Neural crest cell (in vitro differentiated cells): ENCODE data around the gene KLK3. TPM values are rescaled to one million over a fixed set of nuclear protein-coding genes. Genes with fewer than 3 reads are reported as not detected.

Source experiments
- DNase-seq: peaks from one replicate; pipeline ENCODE4 v3.0.0; 2021; ENCODE audit warnings: low read depth, mixed read lengths, low spot score
- H3K27ac Mint-ChIP-seq: one replicate; pipeline ENCODE4 v1.8.0; 2021; ENCODE audit warnings: mild to moderate bottlenecking, mixed read lengths; ENCODE audit not compliant: unreplicated experiment
- H3K27me3 Mint-ChIP-seq: 2 replicates; pipeline ENCODE4 v1.8.0; 2021; ENCODE audit warnings: low read depth, mild to moderate bottlenecking, mixed read lengths
- H3K36me3 Mint-ChIP-seq: 2 replicates; pipeline ENCODE4 v1.8.0; 2021; ENCODE audit warnings: low read depth, mild to moderate bottlenecking, mixed read lengths
- H3K4me1 Mint-ChIP-seq: 2 replicates; pipeline ENCODE4 v1.8.0; 2021; ENCODE audit warnings: mixed read lengths
- H3K4me3 Mint-ChIP-seq: one replicate; pipeline ENCODE4 v1.8.0; 2021; ENCODE audit warnings: mild to moderate bottlenecking, mixed read lengths
- H3K9me3 Mint-ChIP-seq: 2 replicates; pipeline ENCODE4 v1.8.0; 2021; ENCODE audit warnings: mixed read lengths
- total RNA-seq: library from RNA; stranded (reverse); gene quantifications from 2 replicates; pipeline ENCODE4 v1.2.1, GENCODE V29; 2021
- TF ChIP-seq, protein P1 (sequence below): fragments of 200-600 bp; sonication (generic); conservative IDR thresholded peaks from 2 replicates; pipeline ENCODE4 v1.5.0; 2021; ENCODE audit warnings: antibody characterized with exemption, mild to moderate bottlenecking

KLK3 gene
- total RNA-seq, 1 donor from 2014 or later, result not detected

DNA sequence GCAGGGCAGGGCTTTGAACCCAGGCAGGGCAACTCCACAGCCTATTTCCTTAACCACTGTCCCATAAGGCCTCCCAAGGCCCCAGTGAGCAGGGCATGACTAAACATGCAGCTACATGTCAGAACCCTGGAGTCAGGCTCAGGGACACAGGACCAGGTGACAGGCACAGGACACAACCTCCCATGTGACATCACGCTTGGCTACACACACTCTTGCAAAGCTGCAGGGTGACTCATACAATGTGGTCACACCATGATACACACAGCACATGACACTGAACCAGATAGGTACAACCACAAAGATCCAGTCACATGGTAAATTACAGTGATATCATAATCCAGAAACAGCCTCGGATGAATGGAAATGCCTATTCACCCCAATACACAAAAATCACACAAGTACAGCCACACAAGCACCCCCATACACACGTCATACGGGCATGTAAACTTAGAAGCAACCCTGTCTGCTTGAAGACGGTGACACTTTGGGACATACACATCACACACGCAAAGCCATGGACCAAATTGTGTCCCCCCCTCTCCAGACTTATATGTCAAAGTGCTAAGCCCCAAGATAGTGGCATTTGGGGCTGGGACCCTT is 42.0 kb downstream of the KLK3 start:
- no peaks in the 10 kb centered on the region for H3K4me1 Mint-ChIP-seq

DNA sequence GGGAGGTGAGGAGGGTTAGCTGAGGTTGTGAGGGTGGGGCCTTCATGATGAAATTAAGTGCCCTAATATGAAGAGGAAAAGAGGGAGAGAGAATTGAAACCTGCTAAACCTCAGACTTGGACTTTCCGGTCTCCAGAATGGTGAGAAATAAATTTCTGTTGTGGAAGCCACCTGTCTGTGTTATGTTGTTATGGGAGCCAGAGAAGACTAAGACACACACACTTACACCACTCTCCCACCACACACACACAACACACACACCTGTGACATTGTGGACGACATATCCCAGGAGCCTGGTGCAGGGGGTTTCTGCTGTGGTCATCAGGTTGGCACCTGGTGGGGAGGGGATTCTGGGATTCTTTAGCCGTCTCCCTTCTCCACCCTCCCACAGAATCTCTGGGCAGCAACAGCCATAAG is 42.5 kb downstream of the KLK3 start:
- Mint-ChIP-seq H3K36me3 (no peaks in the 10 kb centered on the region), H3K27ac (no peak overlapping the region), H3K27me3 (peaks cover 75% of the 10 kb centered on the region), H3K9me3 (no peaks in the 10 kb centered on the region), H3K4me1 (no peaks in the 10 kb centered on the region), H3K4me3 (no peak overlapping the region)
- no peak for DNase-seq
- TF ChIP-seq, protein P1, sequence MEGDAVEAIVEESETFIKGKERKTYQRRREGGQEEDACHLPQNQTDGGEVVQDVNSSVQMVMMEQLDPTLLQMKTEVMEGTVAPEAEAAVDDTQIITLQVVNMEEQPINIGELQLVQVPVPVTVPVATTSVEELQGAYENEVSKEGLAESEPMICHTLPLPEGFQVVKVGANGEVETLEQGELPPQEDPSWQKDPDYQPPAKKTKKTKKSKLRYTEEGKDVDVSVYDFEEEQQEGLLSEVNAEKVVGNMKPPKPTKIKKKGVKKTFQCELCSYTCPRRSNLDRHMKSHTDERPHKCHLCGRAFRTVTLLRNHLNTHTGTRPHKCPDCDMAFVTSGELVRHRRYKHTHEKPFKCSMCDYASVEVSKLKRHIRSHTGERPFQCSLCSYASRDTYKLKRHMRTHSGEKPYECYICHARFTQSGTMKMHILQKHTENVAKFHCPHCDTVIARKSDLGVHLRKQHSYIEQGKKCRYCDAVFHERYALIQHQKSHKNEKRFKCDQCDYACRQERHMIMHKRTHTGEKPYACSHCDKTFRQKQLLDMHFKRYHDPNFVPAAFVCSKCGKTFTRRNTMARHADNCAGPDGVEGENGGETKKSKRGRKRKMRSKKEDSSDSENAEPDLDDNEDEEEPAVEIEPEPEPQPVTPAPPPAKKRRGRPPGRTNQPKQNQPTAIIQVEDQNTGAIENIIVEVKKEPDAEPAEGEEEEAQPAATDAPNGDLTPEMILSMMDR, result no peak

More for the DNA sequence above, 42.0 kb downstream of the KLK3 start:
- TF ChIP-seq, protein P1, result no peak
- H3K27ac Mint-ChIP-seq, result no peak overlapping the region
- no peak for DNase-seq
- H3K36me3 Mint-ChIP-seq, result no peaks in the 10 kb centered on the region
- H3K27me3 Mint-ChIP-seq, result peaks cover 80% of the 10 kb centered on the region
- H3K9me3 Mint-ChIP-seq, result no peaks in the 10 kb centered on the region
- no peak overlapping the region for H3K4me3 Mint-ChIP-seq

DNA sequence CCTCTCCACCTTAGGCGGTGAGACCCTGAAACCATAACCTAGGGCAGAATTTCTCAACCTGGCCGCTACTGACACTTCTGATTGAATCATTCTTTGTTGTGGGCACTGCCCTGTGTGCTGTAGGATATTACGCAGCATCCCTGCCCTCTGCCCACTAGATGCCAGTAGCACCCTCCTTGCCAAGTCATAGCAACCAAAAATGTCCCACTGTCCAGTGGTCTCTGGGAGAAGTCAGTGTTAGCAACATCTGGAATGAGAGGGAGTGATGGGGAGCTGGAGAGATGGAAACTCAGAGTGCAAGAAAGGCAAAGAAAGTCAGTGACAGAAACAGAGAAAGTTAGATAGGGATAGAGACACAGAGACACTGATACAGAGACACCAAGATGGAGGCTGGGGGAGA is 42.9 kb downstream of the KLK3 start:
- no peak overlapping the region for H3K4me3 Mint-ChIP-seq
- DNase-seq, result no peak
- TF ChIP-seq, protein P1, result no peak
- H3K9me3 Mint-ChIP-seq, result no peaks in the 10 kb centered on the region
- no peaks in the 10 kb centered on the region for H3K4me1 Mint-ChIP-seq
- no peaks in the 10 kb centered on the region for H3K36me3 Mint-ChIP-seq
- peaks cover 75% of the 10 kb centered on the region for H3K27me3 Mint-ChIP-seq
- H3K27ac Mint-ChIP-seq, result no peak overlapping the region

DNA sequence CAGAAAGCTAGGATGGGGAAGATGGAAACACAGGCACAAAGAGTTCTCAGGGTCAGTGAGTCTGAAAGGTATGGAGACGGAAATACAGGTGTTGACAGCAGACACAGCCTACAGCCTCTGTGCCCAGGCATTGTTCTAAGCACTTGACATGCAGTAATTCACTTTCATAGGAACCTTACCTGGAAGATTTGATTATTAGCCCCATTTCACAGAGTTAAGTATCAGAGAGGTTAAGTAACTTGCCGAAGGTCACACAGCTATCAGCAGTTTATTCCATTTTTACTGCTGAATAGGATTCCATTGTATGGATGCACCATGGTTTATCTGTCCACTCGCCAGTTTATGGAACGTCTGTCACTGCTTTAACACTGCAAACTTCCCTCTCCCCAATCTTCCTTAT is 43.3 kb downstream of the KLK3 start:
- Mint-ChIP-seq H3K27me3 (peaks cover 75% of the 10 kb centered on the region), H3K9me3 (no peaks in the 10 kb centered on the region), H3K4me3 (no peak overlapping the region), H3K27ac (no peak overlapping the region), H3K36me3 (no peaks in the 10 kb centered on the region), H3K4me1 (no peaks in the 10 kb centered on the region)
- TF ChIP-seq, protein P1, result no peak
- no peak for DNase-seq

DNA sequence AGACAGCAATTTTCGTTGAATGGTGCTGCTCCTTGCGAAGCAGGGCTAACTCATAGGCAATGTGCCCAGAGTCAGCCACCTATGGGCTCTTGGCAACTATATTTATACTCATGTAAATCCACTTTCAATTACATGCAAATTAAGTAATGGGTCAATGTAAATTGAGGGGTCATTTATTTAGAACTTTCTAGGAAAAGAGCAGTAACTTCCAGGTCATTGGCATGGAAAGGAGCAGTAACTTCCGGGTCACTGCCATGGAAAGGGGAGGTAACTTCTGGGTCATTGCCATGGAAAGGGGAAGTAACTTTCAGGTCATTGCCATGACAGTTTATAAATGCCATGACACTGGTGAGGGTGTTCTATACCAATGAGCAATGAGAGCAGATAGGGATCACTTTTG is 44.9 kb downstream of the KLK3 start:
- peaks cover 67% of the 10 kb centered on the region for H3K27me3 Mint-ChIP-seq
- no peaks in the 10 kb centered on the region for H3K4me1 Mint-ChIP-seq
- TF ChIP-seq, protein P1, result no peak
- H3K4me3 Mint-ChIP-seq, result no peak overlapping the region
- H3K9me3 Mint-ChIP-seq, result no peaks in the 10 kb centered on the region
- no peak for DNase-seq
- no peak overlapping the region for H3K27ac Mint-ChIP-seq
- H3K36me3 Mint-ChIP-seq, result no peaks in the 10 kb centered on the region
